Natural killer cell (primary cell): ENCODE measurements around the gene FANCD2. TPM values are rescaled to one million over a fixed set of nuclear protein-coding genes. Genes with fewer than 3 reads are reported as not detected.
A peak's percentile ranks its signal among the peaks of the same experiment; 100 is the strongest.

ENCODE experiments used
- ATAC-seq, 3 donors: fragments of 150-1000 bp in 2 of 3; fragments of 200-7000 bp in 1 of 3; cut with Tn5 transposase; 1 replicate in 1 of 3; 2 replicates in 2 of 3; pipeline ENCODE4 v1.10.0; 2021; ENCODE audit warnings: mild to moderate bottlenecking in 2 of 3, moderate library complexity in 2 of 3
- DNase-seq, 2 donors: peaks; one replicate each; pipeline versions ENCODE4 v3.0.0 to v3.0.0-alpha.2; 2013 to 2021; ENCODE audit warnings: mixed read lengths in 1 of 2
- H3K27ac ChIP-seq: one replicate; pipeline ENCODE4 v1.5.1; 2013; ENCODE audit warnings: mild to moderate bottlenecking, low read length
- H3K27me3 ChIP-seq: one replicate; pipeline ENCODE4 v1.6.1; 2013; ENCODE audit warnings: low read length; ENCODE audit not compliant: control insufficient read depth, insufficient read depth
- H3K36me3 ChIP-seq: one replicate; pipeline ENCODE4 v1.6.1; 2013; ENCODE audit warnings: low read length; ENCODE audit not compliant: control insufficient read depth, insufficient read depth
- H3K4me1 ChIP-seq: one replicate; pipeline ENCODE4 v1.6.1; 2013; ENCODE audit warnings: low read length; ENCODE audit not compliant: control insufficient read depth, insufficient read depth
- H3K4me3 ChIP-seq: one replicate; pipeline ENCODE4 v1.5.1; 2013; ENCODE audit warnings: low read length
- H3K9me3 ChIP-seq: one replicate; pipeline ENCODE4 v1.6.1; 2013; ENCODE audit warnings: low read length; ENCODE audit not compliant: control insufficient read depth, insufficient read depth
- H3K27ac Mint-ChIP-seq, 2 donors: one replicate each; pipeline ENCODE4 v1.8.0; 2022; ENCODE audit warnings: mild to moderate bottlenecking in 2 of 2, mixed read lengths in 2 of 2, moderate library complexity in 1 of 2
- H3K27me3 Mint-ChIP-seq, 2 donors: one replicate each; pipeline ENCODE4 v1.8.0; 2022; ENCODE audit warnings: low read depth in 2 of 2, mixed read lengths in 2 of 2
- H3K36me3 Mint-ChIP-seq: one replicate; pipeline ENCODE4 v1.8.0; 2022; ENCODE audit warnings: mixed read lengths
- H3K4me1 Mint-ChIP-seq, 2 donors: one replicate each; pipeline ENCODE4 v1.8.0; 2022; ENCODE audit warnings: mixed read lengths in 2 of 2
- H3K4me3 Mint-ChIP-seq: one replicate; pipeline ENCODE4 v1.8.0; 2022; ENCODE audit warnings: mild to moderate bottlenecking, moderate library complexity, mixed read lengths
- H3K9me3 Mint-ChIP-seq, 2 donors: one replicate each; pipeline ENCODE4 v1.8.0; 2022; ENCODE audit warnings: mixed read lengths in 2 of 2
- CTCF ChIP-seq: fragments of 200-600 bp; IDR thresholded peaks from one replicate; pipeline ENCODE4 v1.8.0; 2022; ENCODE audit warnings: antibody characterized with exemption
- WGBS: methylation state at CpG from one replicate; pipeline ENCODE4 v1.1.7; 2013; ENCODE audit warnings: missing lambda C conversion rate; ENCODE audit not compliant: insufficient coverage; 5-methylcytosine and 5-hydroxymethylcytosine counted together
- intact Hi-C: fragments of 100-400 bp; cut with micrococcal nuclease; formaldehyde crosslinking; loops from one replicate; pipeline ENCODE4 v1.14.2; 2022
- total RNA-seq, 4 donors: library from RNA; stranded (reverse); fragments of 120-200 nt in 1 of 4; gene quantifications; one replicate each; pipeline versions ENCODE4 v1.2.3 to v1.2.4, GENCODE V29; 2013 to 2022

Gene FANCD2
- total RNA-seq, 3 donors from 2014 or later (not counting 1 experiment from before 2014, with no cell fraction given), result 9.0 to 15.7 (median 14.6) TPM

- peaks cover 37% of the 10 kb centered on the region for H3K36me3 ChIP-seq
- WGBS, result 98% methylated on average over 2 of the region's 2 CpGs
These were observed 46.0 kb upstream of the FANCD2 start for GRCh38 chr3:9980251-9980650.

GRCh38 chr3:9986230-9986725, 40.0 kb upstream of the FANCD2 start:
- H3K36me3 ChIP-seq, result peaks cover 4% of the 10 kb centered on the region
- no peak for TF ChIP-seq CTCF
- H3K4me3 ChIP-seq, result peak overlapping the region; percentile 96
- ATAC-seq, result peak; percentile 58 to 66 (median 63)
- no peaks in the 10 kb centered on the region for H3K9me3 ChIP-seq
- peak overlapping the region; percentile 86 for H3K27ac ChIP-seq
- Mint-ChIP-seq H3K4me3 (peak overlapping the region; percentile 99), H3K9me3 (no peaks in the 10 kb centered on the region), H3K27ac (peak overlapping the region; percentile 97 to 98), H3K27me3 (no peaks in the 10 kb centered on the region), H3K36me3 (no peaks in the 10 kb centered on the region), H3K4me1 (peaks cover 18 to 19% of the 10 kb centered on the region in 2 donors)
- intact Hi-C loops, result loop anchor here (1.0 to 10.0 kb wide), 3 partner anchors 40 to 259 kb away; partner anchors contain the start of genes CRELD1, FANCD2 and TATDN2
- H3K27me3 ChIP-seq, result no peaks in the 10 kb centered on the region
- WGBS, result under 1% methylated on average over 17 of the region's 17 CpGs
- DNase-seq, result no peak
- H3K4me1 ChIP-seq, result peaks cover 18% of the 10 kb centered on the region

More at GRCh38 chr3:9980251-9980650, 46.0 kb upstream of the FANCD2 start:
- no peak for TF ChIP-seq CTCF
- DNase-seq, result no peak
- no peak overlapping the region for H3K4me3 Mint-ChIP-seq
- Histone ChIP-seq H3K4me3 (no peak overlapping the region), H3K27me3 (no peaks in the 10 kb centered on the region), H3K4me1 (peaks cover under 1% of the 10 kb centered on the region), H3K27ac (no peak overlapping the region), H3K9me3 (no peaks in the 10 kb centered on the region)
- no peaks in the 10 kb centered on the region for H3K27me3 Mint-ChIP-seq
- no peak overlapping the region for H3K27ac Mint-ChIP-seq
- ATAC-seq, result no peak
- intact Hi-C loops, result loop anchor here (10.0 kb wide), 1 partner anchor 265 kb away; the partner anchor contains the start of gene TATDN2
- no peaks in the 10 kb centered on the region for H3K9me3 Mint-ChIP-seq
- no peaks in the 10 kb centered on the region for H3K36me3 Mint-ChIP-seq
- H3K4me1 Mint-ChIP-seq, result peaks cover 7 to 15% of the 10 kb centered on the region in 2 donors

- no peak for ATAC-seq
- no peaks in the 10 kb centered on the region for H3K27me3 ChIP-seq
- Mint-ChIP-seq H3K9me3 (no peaks in the 10 kb centered on the region), H3K4me1 (no peaks in the 10 kb centered on the region), H3K27ac (no peak overlapping the region), H3K36me3 (no peaks in the 10 kb centered on the region), H3K27me3 (no peaks in the 10 kb centered on the region), H3K4me3 (no peak overlapping the region)
- no peak for TF ChIP-seq CTCF
- WGBS, result 93% methylated on average over 10 of the region's 10 CpGs
- H3K4me1 ChIP-seq, result no peaks in the 10 kb centered on the region
- intact Hi-C loops, result no loop called here
- no peak overlapping the region for H3K27ac ChIP-seq
- H3K4me3 ChIP-seq, result no peak overlapping the region
- no peak for DNase-seq
- no peaks in the 10 kb centered on the region for H3K9me3 ChIP-seq
- H3K36me3 ChIP-seq, result no peaks in the 10 kb centered on the region
These were observed 32.0 kb upstream of the FANCD2 start for GRCh38 chr3:9994086-9994844.
